OCI-LY1 (cell line): Measurements from ENCODE around the gene HEATR1.
"Not testable (repeated sequence)": the region's sequence is repeated elsewhere in the genome, so short reads cannot be mapped to it uniquely, and the experiment has no call there.

ENCODE experiments used
- EZH2 ChIP-seq: fragments of 200-600 bp; sonication (generic), shearing (Covaris generic); IDR thresholded peaks from 2 replicates; pipeline ENCODE4 v1.8.0; 2017; ENCODE audit warnings: borderline replicate concordance, mixed run types, mild to moderate bottlenecking, antibody characterized with exemption, low read length, moderate library complexity, mixed read lengths
- TF ChIP-seq, protein P1 (sequence below): fragments of 200-600 bp; sonication (generic), shearing (Covaris generic); IDR thresholded peaks from 2 replicates; pipeline ENCODE4 v1.5.1; 2017; ENCODE audit warnings: mild to moderate bottlenecking, antibody characterized with exemption, low read length, moderate library complexity, mixed read lengths

DNA sequence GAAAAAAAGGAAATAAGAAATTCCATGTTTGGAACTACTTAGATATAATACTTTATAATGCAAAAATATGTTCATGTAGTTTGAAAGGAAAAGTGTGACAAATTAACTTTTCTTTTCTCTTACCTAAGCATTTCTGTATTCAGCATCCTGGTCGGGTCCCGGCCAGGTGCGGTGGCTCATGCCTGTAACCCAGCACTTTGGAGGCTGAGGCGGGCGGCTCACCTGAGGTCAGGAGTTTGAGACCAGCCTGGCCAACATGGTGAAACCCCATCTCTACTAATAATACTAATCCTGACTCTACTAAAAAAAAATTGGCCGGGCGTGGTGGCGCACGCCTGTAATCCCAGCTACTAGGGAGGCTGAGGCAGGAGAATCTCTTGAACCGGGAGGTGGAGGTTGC, 3.3 kb upstream of the HEATR1 start:
- TF ChIP-seq, protein P1, sequence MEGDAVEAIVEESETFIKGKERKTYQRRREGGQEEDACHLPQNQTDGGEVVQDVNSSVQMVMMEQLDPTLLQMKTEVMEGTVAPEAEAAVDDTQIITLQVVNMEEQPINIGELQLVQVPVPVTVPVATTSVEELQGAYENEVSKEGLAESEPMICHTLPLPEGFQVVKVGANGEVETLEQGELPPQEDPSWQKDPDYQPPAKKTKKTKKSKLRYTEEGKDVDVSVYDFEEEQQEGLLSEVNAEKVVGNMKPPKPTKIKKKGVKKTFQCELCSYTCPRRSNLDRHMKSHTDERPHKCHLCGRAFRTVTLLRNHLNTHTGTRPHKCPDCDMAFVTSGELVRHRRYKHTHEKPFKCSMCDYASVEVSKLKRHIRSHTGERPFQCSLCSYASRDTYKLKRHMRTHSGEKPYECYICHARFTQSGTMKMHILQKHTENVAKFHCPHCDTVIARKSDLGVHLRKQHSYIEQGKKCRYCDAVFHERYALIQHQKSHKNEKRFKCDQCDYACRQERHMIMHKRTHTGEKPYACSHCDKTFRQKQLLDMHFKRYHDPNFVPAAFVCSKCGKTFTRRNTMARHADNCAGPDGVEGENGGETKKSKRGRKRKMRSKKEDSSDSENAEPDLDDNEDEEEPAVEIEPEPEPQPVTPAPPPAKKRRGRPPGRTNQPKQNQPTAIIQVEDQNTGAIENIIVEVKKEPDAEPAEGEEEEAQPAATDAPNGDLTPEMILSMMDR = not testable (repeated sequence)
- TF ChIP-seq EZH2 = not testable (repeated sequence)
